Bronchial epithelial cell (primary cell): ENCODE measurements around the gene UNC93B1. TPM values are rescaled to one million over a fixed set of nuclear protein-coding genes. Genes with fewer than 3 reads are reported as not detected.

Experiments used
- DNase-seq: peaks from one replicate; pipeline ENCODE4 v3.0.0-alpha.2; 2010; ENCODE audit warnings: low read depth
- FAIRE-seq: peaks from 2 replicates; lab custom pipeline; 2011; peaks lifted over from hg19 to GRCh38; lab: Jason Lieb, UNC
- H3K27me3 ChIP-seq: 2 replicates; pipeline ENCODE4 v1.5.1; 2011; ENCODE audit warnings: low read length; ENCODE audit not compliant: control insufficient read depth, insufficient read depth
- H3K36me3 ChIP-seq: 2 replicates; pipeline ENCODE4 v1.5.1; 2011; ENCODE audit warnings: low read length; ENCODE audit not compliant: control insufficient read depth, insufficient read depth
- H3K4me3 ChIP-seq: 2 replicates; pipeline ENCODE4 v1.5.1; 2011; ENCODE audit warnings: mild to moderate bottlenecking, low read depth, low read length, control low read depth
- total RNA-seq: library from RNA; depleted of rRNA; stranded (reverse); fragments of >200 nt; gene quantifications from 2 replicates; pipeline ENCODE4 v1.2.1, GENCODE V29; 2014
- TF ChIP-seq, protein P1 (sequence below): IDR thresholded peaks from 2 replicates; pipeline ENCODE4 v1.5.1; 2011; ENCODE audit warnings: mild to moderate bottlenecking, moderate library complexity, low read length, control low read depth, inconsistent platforms; ENCODE audit not compliant: insufficient read depth, severe bottlenecking

UNC93B1 gene
- total RNA-seq, 1 donor from 2014 or later: 56.3 TPM

- H3K4me3 ChIP-seq: no peak overlapping the region
- FAIRE-seq: no peak
These were observed 9.8 kb upstream of the UNC93B1 start for GRCh38 chr11:68013611-68014156.

DNA sequence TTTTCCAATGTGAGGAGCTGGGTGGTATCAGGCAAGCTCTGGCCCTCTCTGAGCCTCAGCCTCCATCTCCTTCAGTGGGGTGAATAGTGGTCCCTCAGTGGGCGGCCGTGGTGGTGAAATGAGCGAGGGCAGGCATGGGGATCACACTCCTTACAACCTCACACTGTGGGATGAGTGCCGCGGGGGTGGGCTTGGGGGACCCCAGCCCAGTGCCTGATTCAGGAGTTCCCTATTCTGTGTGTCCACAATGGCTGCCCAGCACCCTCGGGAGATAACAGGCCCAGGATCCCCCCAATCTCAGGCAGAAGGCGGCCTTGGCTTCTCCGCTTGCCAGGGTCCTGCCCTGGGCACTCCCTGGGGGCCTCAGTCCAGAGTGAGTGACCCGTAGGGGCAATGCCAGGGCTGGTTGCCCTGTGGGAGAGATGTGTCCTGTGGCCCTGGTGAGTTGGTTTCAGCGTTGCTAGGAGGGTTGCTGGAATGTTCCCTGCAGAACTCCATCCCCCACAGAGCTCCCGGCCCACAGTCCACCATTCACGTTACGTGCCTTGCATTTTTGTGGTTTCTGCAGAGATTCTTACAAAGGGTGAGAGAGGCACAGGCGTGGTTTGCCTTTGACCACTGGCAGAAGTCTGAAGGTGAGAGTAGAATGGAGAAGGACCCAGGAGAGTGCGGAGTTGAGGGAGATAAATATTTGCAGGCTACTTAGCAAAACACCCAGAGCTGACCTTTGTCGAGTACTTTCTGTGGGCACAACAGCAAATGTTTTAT is 9.1 kb upstream of the UNC93B1 start:
- DNase-seq (peak; percentile 87), FAIRE-seq (peak; percentile 52)
- no peaks in the 10 kb centered on the region for H3K36me3 ChIP-seq
- no peaks in the 10 kb centered on the region for H3K27me3 ChIP-seq
- H3K4me3 ChIP-seq: no peak overlapping the region
- TF ChIP-seq, protein P1, sequence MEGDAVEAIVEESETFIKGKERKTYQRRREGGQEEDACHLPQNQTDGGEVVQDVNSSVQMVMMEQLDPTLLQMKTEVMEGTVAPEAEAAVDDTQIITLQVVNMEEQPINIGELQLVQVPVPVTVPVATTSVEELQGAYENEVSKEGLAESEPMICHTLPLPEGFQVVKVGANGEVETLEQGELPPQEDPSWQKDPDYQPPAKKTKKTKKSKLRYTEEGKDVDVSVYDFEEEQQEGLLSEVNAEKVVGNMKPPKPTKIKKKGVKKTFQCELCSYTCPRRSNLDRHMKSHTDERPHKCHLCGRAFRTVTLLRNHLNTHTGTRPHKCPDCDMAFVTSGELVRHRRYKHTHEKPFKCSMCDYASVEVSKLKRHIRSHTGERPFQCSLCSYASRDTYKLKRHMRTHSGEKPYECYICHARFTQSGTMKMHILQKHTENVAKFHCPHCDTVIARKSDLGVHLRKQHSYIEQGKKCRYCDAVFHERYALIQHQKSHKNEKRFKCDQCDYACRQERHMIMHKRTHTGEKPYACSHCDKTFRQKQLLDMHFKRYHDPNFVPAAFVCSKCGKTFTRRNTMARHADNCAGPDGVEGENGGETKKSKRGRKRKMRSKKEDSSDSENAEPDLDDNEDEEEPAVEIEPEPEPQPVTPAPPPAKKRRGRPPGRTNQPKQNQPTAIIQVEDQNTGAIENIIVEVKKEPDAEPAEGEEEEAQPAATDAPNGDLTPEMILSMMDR: no peak

More at GRCh38 chr11:68013611-68014156, 9.8 kb upstream of the UNC93B1 start:
- H3K36me3 ChIP-seq: no peaks in the 10 kb centered on the region
- no peaks in the 10 kb centered on the region for H3K27me3 ChIP-seq
- TF ChIP-seq, protein P1: no peak
- DNase-seq: no peak

- no peak for DNase-seq
- Histone ChIP-seq H3K27me3 (no peaks in the 10 kb centered on the region), H3K4me3 (no peak overlapping the region), H3K36me3 (no peaks in the 10 kb centered on the region)
- FAIRE-seq: no peak
- TF ChIP-seq, protein P1: no peak
These were observed 8.3 kb upstream of the UNC93B1 start for GRCh38 chr11:68012044-68012842.

GRCh38 chr11:68011051-68011943 is 7.4 kb upstream of the UNC93B1 start:
- no peaks in the 10 kb centered on the region for H3K36me3 ChIP-seq
- DNase-seq (no peak), FAIRE-seq (no peak)
- TF ChIP-seq, protein P1: no peak
- no peak overlapping the region for H3K4me3 ChIP-seq
- H3K27me3 ChIP-seq: no peaks in the 10 kb centered on the region
